Esophagus muscularis mucosa (tissue), 3 donors: ENCODE measurements around the gene WDFY2.
A peak's percentile ranks its signal among the peaks of the same experiment; 100 is the strongest.

Experiments used
- CTCF ChIP-seq, 3 experiments: fragments of 200-600 bp in 2 of 3; fragments of 450-650 bp in 1 of 3; sonication (generic) in 2 of 3; IDR thresholded peaks; one replicate each; pipeline ENCODE4 v1.5.1; 2017 to 2019; ENCODE audit warnings: antibody characterized with exemption in 3 of 3, mild to moderate bottlenecking in 2 of 3, moderate library complexity in 1 of 3
- POLR2A ChIP-seq: fragments of 450-650 bp; IDR thresholded peaks from one replicate; pipeline ENCODE4 v1.6.1; 2017; ENCODE audit warnings: antibody characterized with exemption, moderate library complexity, mild to moderate bottlenecking, low read depth
- POLR2AphosphoS5 ChIP-seq, 2 donors: sonication (generic); formaldehyde crosslinking; IDR thresholded peaks; one replicate each; pipeline ENCODE4 v1.6.1; 2017; ENCODE audit warnings: antibody characterized with exemption in 2 of 2

- TF ChIP-seq CTCF (IDR thresholded peaks at IDR 0.05) (peak in 1 of 3 experiments; percentile 19), POLR2AphosphoS5 (IDR thresholded peaks at IDR 0.05) (peak; percentile 86 to 94), POLR2A (peak; percentile 74)
Measured at GRCh38 chr13:51803422-51804294, 219.4 kb downstream of the WDFY2 start, which contains the start of gene DHRS12.
